IMR-90 (cell line): Measurements from ENCODE around the gene OR13C8. TPM values are rescaled to one million over a fixed set of nuclear protein-coding genes. Genes with fewer than 3 reads are reported as not detected.

Experiments
- ATAC-seq: fragments of 200-7000 bp; cut with Tn5 transposase; 2 replicates; pipeline ENCODE4 v1.9.1; 2020; ENCODE audit warnings: low read depth, mild to moderate bottlenecking, moderate library complexity
- BruUV-seq: library from RNA; stranded (reverse); fragments of 400-500 nt; replicated peaks from 2 replicates; lab custom pipeline; 2021; lab: Mats Ljungman, UMichigan
- CTCF ChIA-PET: fragments of 300-600 bp; formaldehyde crosslinking; extraction: SDS; loops from one replicate; lab custom pipeline; 2021; ENCODE audit warnings: antibody characterized with exemption; lab: Yijun Ruan, JAX
- POLR2A ChIA-PET: fragments of 300-600 bp; sonication (Branson Sonifier 250); formaldehyde crosslinking; loops from one replicate; lab custom pipeline; 2022; ENCODE audit warnings: antibody characterized with exemption; ENCODE audit not compliant: unreplicated experiment; lab: Charles Lee
- DNase-seq: peaks from one replicate; pipeline ENCODE4 v3.0.0; 2013
- H2AFZ ChIP-seq: replicated peaks from 2 replicates; pipeline ENCODE3; 2013; ENCODE audit warnings: low read length, mild to moderate bottlenecking; ENCODE audit not compliant: poor library complexity
- H2AK5ac ChIP-seq: 2 replicates; pipeline ENCODE4 v1.6.1; 2013; ENCODE audit warnings: low read depth, low read length, inconsistent platforms
- H2AK9ac ChIP-seq: replicated peaks from 2 replicates; pipeline ENCODE3; 2013; ENCODE audit warnings: mild to moderate bottlenecking, low read depth, low read length, moderate library complexity; ENCODE audit not compliant: poor library complexity
- H2BK120ac ChIP-seq: 2 replicates; pipeline ENCODE4 v1.6.1; 2013; ENCODE audit warnings: low read depth, low read length, inconsistent platforms
- H2BK15ac ChIP-seq: 3 replicates; pipeline ENCODE4 v1.6.1; 2013; ENCODE audit warnings: low read depth, low read length, inconsistent platforms
- H2BK20ac ChIP-seq: 2 replicates; pipeline ENCODE4 v1.6.1; 2013; ENCODE audit warnings: low read depth, mild to moderate bottlenecking, inconsistent platforms, low read length, moderate library complexity
- H2BK5ac ChIP-seq: 2 replicates; pipeline ENCODE4 v1.6.1; 2013; ENCODE audit warnings: mild to moderate bottlenecking, low read depth, low read length, inconsistent platforms; ENCODE audit not compliant: poor library complexity, severe bottlenecking
- H3K14ac ChIP-seq: replicated peaks from 2 replicates; pipeline ENCODE4 v1.6.1; 2013; ENCODE audit warnings: low read depth, low read length, inconsistent platforms
- H3K18ac ChIP-seq: 2 replicates; pipeline ENCODE4 v1.6.1; 2013; ENCODE audit warnings: low read depth, low read length, control low read depth
- H3K23ac ChIP-seq: 2 replicates; pipeline ENCODE4 v1.6.1; 2013; ENCODE audit warnings: low read depth, low read length, inconsistent platforms
- H3K27ac ChIP-seq: 2 replicates; pipeline ENCODE4 v1.5.1; 2013; ENCODE audit warnings: mild to moderate bottlenecking, control low read depth, low read length; ENCODE audit not compliant: insufficient read depth
- H3K27me3 ChIP-seq: 2 replicates; pipeline ENCODE4 v1.6.1; 2013; ENCODE audit warnings: low read length; ENCODE audit not compliant: control insufficient read depth, insufficient read depth
- H3K36me3 ChIP-seq: 2 replicates; pipeline ENCODE4 v1.6.1; 2013; ENCODE audit warnings: low read length, mixed read lengths; ENCODE audit not compliant: control insufficient read depth, insufficient read depth
- H3K4ac ChIP-seq: 2 replicates; pipeline ENCODE4 v1.6.1; 2013; ENCODE audit warnings: low read depth, low read length, inconsistent platforms
- H3K4me1 ChIP-seq: 2 replicates; pipeline ENCODE4 v1.6.1; 2013; ENCODE audit warnings: low read length, mixed read lengths; ENCODE audit not compliant: control insufficient read depth, insufficient read depth
- H3K4me2 ChIP-seq: 2 replicates; pipeline ENCODE4 v1.6.1; 2013; ENCODE audit warnings: low read depth, mild to moderate bottlenecking, control low read depth, low read length, moderate library complexity
- H3K4me3 ChIP-seq: 2 replicates; pipeline ENCODE4 v1.5.1; 2013; ENCODE audit warnings: low read depth, mild to moderate bottlenecking, control low read depth, low read length, moderate library complexity; ENCODE audit not compliant: insufficient read depth
- H3K56ac ChIP-seq: 2 replicates; pipeline ENCODE4 v1.6.1; 2013; ENCODE audit warnings: low read length, inconsistent platforms; ENCODE audit not compliant: insufficient read depth; ENCODE audit errors: extremely low read depth
- H3K79me1 ChIP-seq, 2 experiments: 2 replicates each; pipeline ENCODE4 v1.6.1; 2013; ENCODE audit warnings: low read length in 2 of 2, inconsistent platforms in 1 of 2, low read depth in 1 of 2
- H3K9ac ChIP-seq: 2 replicates; pipeline ENCODE4 v1.6.1; 2013; ENCODE audit warnings: low read depth, low read length, control low read depth
- H3K9me1 ChIP-seq: 2 replicates; pipeline ENCODE4 v1.6.1; 2013; ENCODE audit warnings: low read length, inconsistent platforms; ENCODE audit not compliant: insufficient read depth
- H3K9me3 ChIP-seq: 2 replicates; pipeline ENCODE4 v1.6.1; 2013; ENCODE audit warnings: low read length; ENCODE audit not compliant: control insufficient read depth, insufficient read depth
- H4K20me1 ChIP-seq: 2 replicates; pipeline ENCODE4 v1.6.1; 2013; ENCODE audit warnings: low read length, inconsistent platforms; ENCODE audit not compliant: insufficient read depth
- H4K5ac ChIP-seq: 2 replicates; pipeline ENCODE4 v1.6.1; 2013; ENCODE audit warnings: mild to moderate bottlenecking, low read depth, low read length, control low read depth
- H4K8ac ChIP-seq, 2 experiments: 2 replicates each; pipeline ENCODE4 v1.6.1; 2013; ENCODE audit warnings: low read depth in 2 of 2, low read length in 2 of 2, control low read depth in 1 of 2, inconsistent platforms in 1 of 2
- H4K91ac ChIP-seq: 2 replicates; pipeline ENCODE4 v1.6.1; 2013; ENCODE audit warnings: low read depth, low read length, inconsistent platforms; ENCODE audit not compliant: insufficient read depth
- BHLHE40 ChIP-seq: fragments of 150-350 bp; IDR thresholded peaks from 2 replicates; pipeline ENCODE4 v1.6.1; 2016; ENCODE audit warnings: mild to moderate bottlenecking, low read depth, low read length
- CEBPB ChIP-seq: IDR thresholded peaks from 2 replicates; pipeline ENCODE4 v1.6.1; 2012; ENCODE audit warnings: low read depth, low read length, improper control_type of control experiment
- CHD1 ChIP-seq: IDR thresholded peaks from 2 replicates; pipeline ENCODE4 v1.6.1; 2012; ENCODE audit warnings: low read depth, low read length, improper control_type of control experiment
- FOS ChIP-seq: fragments of 150-350 bp; IDR thresholded peaks from 2 replicates; pipeline ENCODE4 v1.6.1; 2016; ENCODE audit warnings: low read depth, low read length
- MAFK ChIP-seq: IDR thresholded peaks from 2 replicates; pipeline ENCODE4 v1.6.1; 2012; ENCODE audit warnings: low read depth, low read length, improper control_type of control experiment
- MAZ ChIP-seq: IDR thresholded peaks from 2 replicates; pipeline ENCODE4 v1.6.1; 2012; ENCODE audit warnings: low read depth, mild to moderate bottlenecking, low read length, improper control_type of control experiment, moderate library complexity, borderline replicate concordance
- MXI1 ChIP-seq: IDR thresholded peaks from 2 replicates; pipeline ENCODE4 v1.6.1; 2012; ENCODE audit warnings: low read depth, mild to moderate bottlenecking, low read length, moderate library complexity, borderline replicate concordance
- NFE2L2 ChIP-seq: fragments of 150-350 bp; IDR thresholded peaks from 2 replicates; pipeline ENCODE4 v1.6.1; 2016; ENCODE audit warnings: low read depth, mild to moderate bottlenecking, low read length
- POLR2A ChIP-seq: IDR thresholded peaks from 2 replicates; pipeline ENCODE4 v1.6.1; 2012; ENCODE audit warnings: mild to moderate bottlenecking, low read depth, low read length
- RAD21 ChIP-seq: IDR thresholded peaks from 2 replicates; pipeline ENCODE4 v1.6.1; 2012; ENCODE audit warnings: low read length, improper control_type of control experiment
- RCOR1 ChIP-seq: IDR thresholded peaks from 2 replicates; pipeline ENCODE4 v1.6.1; 2012; ENCODE audit warnings: mild to moderate bottlenecking, low read length, improper control_type of control experiment; ENCODE audit not compliant: insufficient replicate concordance
- RFX5 ChIP-seq: IDR thresholded peaks from 2 replicates; pipeline ENCODE4 v1.8.0; 2012; ENCODE audit warnings: low read depth, mild to moderate bottlenecking, low read length, moderate library complexity
- SMC3 ChIP-seq: fragments of 150-350 bp; IDR thresholded peaks from 2 replicates; pipeline ENCODE4 v1.6.1; 2016; ENCODE audit warnings: low read depth, mild to moderate bottlenecking, antibody characterized with exemption, low read length, moderate library complexity
- WGBS, 2 experiments: methylation state at CpG; one replicate each; pipeline versions ENCODE4 v1.1.5 to v1.1.7; 2013; ENCODE audit warnings: missing lambda C conversion rate in 2 of 2; ENCODE audit not compliant: insufficient read length in 1 of 2; ENCODE audit errors: extremely low coverage in 2 of 2; 5-methylcytosine and 5-hydroxymethylcytosine counted together
- dilution Hi-C: fragments of 300-500 bp; cut with HindIII; formaldehyde crosslinking; loops from one replicate; pipeline ENCODE4 v1.14.3; 2018; ENCODE audit warnings: low sequenced_read_pairs; ENCODE audit not compliant: unreplicated experiment
- in situ Hi-C: fragments of 300-500 bp; cut with MboI; formaldehyde crosslinking; loops from 3 replicates; pipeline ENCODE4 v1.14.3; 2019; ENCODE audit warnings: low sequenced_read_pairs, inconsistent platforms, mixed read lengths
- intact Hi-C: fragments of 100-400 bp; cut with micrococcal nuclease; formaldehyde crosslinking; loops from 2 replicates; pipeline ENCODE4 v1.10.0; 2022
- polyA plus RNA-seq, 3 experiments: library from polyadenylated mRNA; depleted of rRNA; stranded (reverse); fragments of >200 nt; gene quantifications; 2 replicates each; pipeline ENCODE4 v1.2.3, GENCODE V29; 2012; ENCODE audit warnings: low replicate concordance in 1 of 3
- total RNA-seq: library from RNA; depleted of rRNA; stranded (reverse); fragments of >200 nt; gene quantifications from 2 replicates; pipeline ENCODE4 v1.2.3, GENCODE V29; 2012
- TF ChIP-seq, protein P1 (sequence below): conservative IDR thresholded peaks from 2 replicates; pipeline ENCODE4 v1.5.1; 2012; ENCODE audit warnings: mild to moderate bottlenecking, low read depth, low read length, improper control_type of control experiment
- TF ChIP-seq, protein P2 (sequence below): fragments of 150-350 bp; IDR thresholded peaks from 2 replicates; pipeline ENCODE4 v1.6.1; 2016; ENCODE audit warnings: low read depth, mild to moderate bottlenecking, low read length, moderate library complexity, borderline replicate concordance
- TF ChIP-seq, protein P3 (sequence below): fragments of 150-350 bp; IDR thresholded peaks from 2 replicates; pipeline ENCODE4 v1.6.1; 2017; ENCODE audit warnings: mild to moderate bottlenecking, antibody characterized with exemption, low read length, low read depth

Gene OR13C8
- total and polyA plus RNA-seq, 2 of the 4 experiments (the other 2 are of a cell fraction): not detected

DNA sequence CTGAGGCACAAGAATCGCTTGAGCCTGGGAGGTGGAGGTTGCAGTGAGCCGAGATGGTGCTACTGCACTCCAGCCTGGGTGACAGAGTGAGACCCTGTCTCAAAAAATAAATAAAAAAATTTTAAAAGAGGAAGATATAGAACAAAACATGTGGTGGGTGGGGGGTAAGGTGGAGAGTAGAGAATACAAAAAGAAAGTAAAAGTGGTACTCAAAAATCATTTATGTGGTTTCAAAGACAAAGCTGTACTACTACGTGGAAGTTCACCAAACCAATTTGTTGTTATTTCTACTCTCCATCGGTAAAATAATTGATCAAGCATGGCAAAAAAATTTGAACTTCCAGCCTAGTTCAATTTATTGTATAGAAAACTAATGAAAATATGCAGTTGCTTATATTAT, 24.3 kb upstream of the OR13C8 start:
- Histone ChIP-seq H3K9ac (no peak overlapping the region), H3K27me3 (no peaks in the 10 kb centered on the region), H3K4ac (no peak overlapping the region), H2BK20ac (no peak overlapping the region), H4K5ac (no peak overlapping the region), H3K79me1 (no peaks in the 10 kb centered on the region), H3K9me3 (no peaks in the 10 kb centered on the region), H2BK5ac (no peak overlapping the region), H3K18ac (no peak overlapping the region), H3K23ac (no peak overlapping the region), H3K4me2 (no peak overlapping the region), H4K91ac (no peak overlapping the region), H2BK120ac (no peak overlapping the region), H3K56ac (no peak overlapping the region), H3K36me3 (no peaks in the 10 kb centered on the region), H3K4me3 (no peak overlapping the region), H2AK5ac (no peak overlapping the region), H2BK15ac (no peak overlapping the region), H3K27ac (no peak overlapping the region), H3K9me1 (no peaks in the 10 kb centered on the region), H2AK9ac (no peak overlapping the region), H3K14ac (no peak overlapping the region), H4K20me1 (no peaks in the 10 kb centered on the region), H4K8ac (no peak overlapping the region), H3K4me1 (no peaks in the 10 kb centered on the region), H2AFZ (no peak overlapping the region)
- TF ChIP-seq BHLHE40 (no peak), RFX5 (no peak), MAZ (no peak), FOS (no peak), CHD1 (no peak), SMC3 (no peak), MXI1 (no peak), MAFK (no peak), RCOR1 (no peak), RAD21 (no peak), CEBPB (no peak), NFE2L2 (no peak), POLR2A (no peak)
- TF ChIP-seq, protein P1, sequence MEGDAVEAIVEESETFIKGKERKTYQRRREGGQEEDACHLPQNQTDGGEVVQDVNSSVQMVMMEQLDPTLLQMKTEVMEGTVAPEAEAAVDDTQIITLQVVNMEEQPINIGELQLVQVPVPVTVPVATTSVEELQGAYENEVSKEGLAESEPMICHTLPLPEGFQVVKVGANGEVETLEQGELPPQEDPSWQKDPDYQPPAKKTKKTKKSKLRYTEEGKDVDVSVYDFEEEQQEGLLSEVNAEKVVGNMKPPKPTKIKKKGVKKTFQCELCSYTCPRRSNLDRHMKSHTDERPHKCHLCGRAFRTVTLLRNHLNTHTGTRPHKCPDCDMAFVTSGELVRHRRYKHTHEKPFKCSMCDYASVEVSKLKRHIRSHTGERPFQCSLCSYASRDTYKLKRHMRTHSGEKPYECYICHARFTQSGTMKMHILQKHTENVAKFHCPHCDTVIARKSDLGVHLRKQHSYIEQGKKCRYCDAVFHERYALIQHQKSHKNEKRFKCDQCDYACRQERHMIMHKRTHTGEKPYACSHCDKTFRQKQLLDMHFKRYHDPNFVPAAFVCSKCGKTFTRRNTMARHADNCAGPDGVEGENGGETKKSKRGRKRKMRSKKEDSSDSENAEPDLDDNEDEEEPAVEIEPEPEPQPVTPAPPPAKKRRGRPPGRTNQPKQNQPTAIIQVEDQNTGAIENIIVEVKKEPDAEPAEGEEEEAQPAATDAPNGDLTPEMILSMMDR: no peak
- TF ChIP-seq, protein P2, sequence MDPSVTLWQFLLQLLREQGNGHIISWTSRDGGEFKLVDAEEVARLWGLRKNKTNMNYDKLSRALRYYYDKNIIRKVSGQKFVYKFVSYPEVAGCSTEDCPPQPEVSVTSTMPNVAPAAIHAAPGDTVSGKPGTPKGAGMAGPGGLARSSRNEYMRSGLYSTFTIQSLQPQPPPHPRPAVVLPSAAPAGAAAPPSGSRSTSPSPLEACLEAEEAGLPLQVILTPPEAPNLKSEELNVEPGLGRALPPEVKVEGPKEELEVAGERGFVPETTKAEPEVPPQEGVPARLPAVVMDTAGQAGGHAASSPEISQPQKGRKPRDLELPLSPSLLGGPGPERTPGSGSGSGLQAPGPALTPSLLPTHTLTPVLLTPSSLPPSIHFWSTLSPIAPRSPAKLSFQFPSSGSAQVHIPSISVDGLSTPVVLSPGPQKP: no peak
- TF ChIP-seq, protein P3, sequence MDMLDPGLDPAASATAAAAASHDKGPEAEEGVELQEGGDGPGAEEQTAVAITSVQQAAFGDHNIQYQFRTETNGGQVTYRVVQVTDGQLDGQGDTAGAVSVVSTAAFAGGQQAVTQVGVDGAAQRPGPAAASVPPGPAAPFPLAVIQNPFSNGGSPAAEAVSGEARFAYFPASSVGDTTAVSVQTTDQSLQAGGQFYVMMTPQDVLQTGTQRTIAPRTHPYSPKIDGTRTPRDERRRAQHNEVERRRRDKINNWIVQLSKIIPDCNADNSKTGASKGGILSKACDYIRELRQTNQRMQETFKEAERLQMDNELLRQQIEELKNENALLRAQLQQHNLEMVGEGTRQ: no peak
- intact Hi-C loops (no loop called here), in situ Hi-C loops (no loop called here), dilution Hi-C loops (no loop called here)
- WGBS, 2 experiments: no CpG with 5 or more reads among the region's 4 CpGs
- ChIA-PET CTCF (no interaction called here), POLR2A (no interaction called here)
- DNase-seq (no peak), ATAC-seq (no peak)
- no TSS peak for BruUV-seq
